Caco-2 (cell line): ENCODE results near the gene VPS13D. TPM values are rescaled to one million over a fixed set of nuclear protein-coding genes. Genes with fewer than 3 reads are reported as not detected.

Experiments used
- Bru-seq: library from RNA; stranded (reverse); fragments of 400-500 nt; gene quantifications from one replicate; lab custom pipeline; 2021; lab: Mats Ljungman, UMichigan
- BruChase-seq, 2 experiments: library from RNA; stranded (reverse); fragments of 400-500 nt; gene quantifications; one replicate each; lab custom pipeline; 2021; lab: Mats Ljungman, UMichigan
- BruUV-seq: library from RNA; stranded (reverse); fragments of 400-500 nt; replicated peaks from 2 replicates; lab custom pipeline; 2021; lab: Mats Ljungman, UMichigan
- CTCF ChIA-PET: fragments of 300-600 bp; sonication (Branson Sonifier 250); formaldehyde crosslinking; loops from one replicate; lab custom pipeline; 2022; ENCODE audit warnings: antibody characterized with exemption; lab: Charles Lee
- POLR2A ChIA-PET: fragments of 300-600 bp; sonication (Branson Sonifier 250); formaldehyde crosslinking; loops from one replicate; lab custom pipeline; 2022; ENCODE audit warnings: antibody characterized with exemption; lab: Charles Lee
- DNase-seq, 2 experiments: peaks; one replicate each; pipeline versions ENCODE4 v3.0.0 to v3.0.0-alpha.2; 2020 to 2022
- H3K27me3 ChIP-seq: replicated peaks from 2 replicates; pipeline ENCODE4 v1.6.0; 2011; ENCODE audit warnings: low read length; ENCODE audit not compliant: control insufficient read depth, insufficient read depth
- H3K36me3 ChIP-seq: 2 replicates; pipeline ENCODE4 v1.5.1; 2011; ENCODE audit warnings: low read length; ENCODE audit not compliant: control insufficient read depth, insufficient read depth
- H3K4me1 ChIP-seq: fragments of 250-450 bp; sonication (Bioruptor Pico); 2 replicates; pipeline ENCODE4 v1.5.1; 2020; ENCODE audit warnings: mild to moderate bottlenecking
- H3K4me3 ChIP-seq: 2 replicates; pipeline ENCODE4 v1.5.1; 2011; ENCODE audit warnings: low read depth, mild to moderate bottlenecking, control low read depth, low read length
- H3K9me3 ChIP-seq: fragments of 250-450 bp; sonication (Bioruptor Pico); 2 replicates; pipeline ENCODE4 v1.5.1; 2020; ENCODE audit warnings: mild to moderate bottlenecking, moderate library complexity
- H3K27ac Mint-ChIP-seq: one replicate; pipeline ENCODE4 v1.8.0; 2022; ENCODE audit warnings: mixed read lengths; ENCODE audit not compliant: unreplicated experiment
- H3K27me3 Mint-ChIP-seq: one replicate; pipeline ENCODE4 v1.8.0; 2022; ENCODE audit warnings: mixed read lengths; ENCODE audit not compliant: insufficient read depth, unreplicated experiment
- H3K36me3 Mint-ChIP-seq: one replicate; pipeline ENCODE4 v1.8.0; 2022; ENCODE audit warnings: mild to moderate bottlenecking, mixed read lengths; ENCODE audit not compliant: insufficient read depth, unreplicated experiment
- H3K4me1 Mint-ChIP-seq: one replicate; pipeline ENCODE4 v1.8.0; 2022; ENCODE audit warnings: low read depth, mixed read lengths; ENCODE audit not compliant: unreplicated experiment
- H3K4me3 Mint-ChIP-seq: one replicate; pipeline ENCODE4 v1.8.0; 2022; ENCODE audit warnings: mild to moderate bottlenecking, moderate library complexity, mixed read lengths; ENCODE audit not compliant: unreplicated experiment
- H3K9me3 Mint-ChIP-seq: one replicate; pipeline ENCODE4 v1.8.0; 2022; ENCODE audit warnings: mixed read lengths; ENCODE audit not compliant: unreplicated experiment
- intact Hi-C: fragments of 100-400 bp; cut with micrococcal nuclease; formaldehyde crosslinking; loops from one replicate; pipeline ENCODE4 v1.10.0; 2022; ENCODE audit not compliant: unreplicated experiment
- long read RNA-seq: library from polyadenylated mRNA; stranded (forward); transcript quantifications from one replicate; pipeline ENCODE4 v2.0.0, GENCODE V29; 2022
- total RNA-seq: library from RNA; stranded (reverse); gene quantifications from 2 replicates; pipeline ENCODE4 v1.2.3, GENCODE V29; 2022
- TF ChIP-seq, protein P1 (sequence below), 2 experiments: fragments of 200-600 bp in 1 of 2; IDR thresholded peaks; 1 replicate in 1 of 2; 2 replicates in 1 of 2; pipeline versions ENCODE4 v1.5.1 to v1.8.0; 2011 to 2022; ENCODE audit warnings: antibody characterized with exemption in 1 of 2, control low read depth in 1 of 2, inconsistent platforms in 1 of 2, low read depth in 1 of 2, low read length in 1 of 2, mild to moderate bottlenecking in 1 of 2, moderate library complexity in 1 of 2; ENCODE audit not compliant: insufficient read depth in 1 of 2, severe bottlenecking in 1 of 2, unreplicated experiment in 1 of 2

Gene VPS13D
- total RNA-seq (22.7 and 25.6 TPM in 2 replicates), Bru-seq, nascent RNA (percentile 66 among the genes with signal in this experiment), BruChase-seq, experiment 1, labeled RNA remaining after a 2-hour chase (percentile 67 among the genes with signal in this experiment), BruChase-seq, experiment 2, labeled RNA remaining after a 6-hour chase (percentile 70 among the genes with signal in this experiment)
- long read RNA-seq, partial matches to known transcripts, result 4 of 6 reads
- long read RNA-seq, other reads (novel, unspliced or antisense), result 2 of 6 reads

DNA sequence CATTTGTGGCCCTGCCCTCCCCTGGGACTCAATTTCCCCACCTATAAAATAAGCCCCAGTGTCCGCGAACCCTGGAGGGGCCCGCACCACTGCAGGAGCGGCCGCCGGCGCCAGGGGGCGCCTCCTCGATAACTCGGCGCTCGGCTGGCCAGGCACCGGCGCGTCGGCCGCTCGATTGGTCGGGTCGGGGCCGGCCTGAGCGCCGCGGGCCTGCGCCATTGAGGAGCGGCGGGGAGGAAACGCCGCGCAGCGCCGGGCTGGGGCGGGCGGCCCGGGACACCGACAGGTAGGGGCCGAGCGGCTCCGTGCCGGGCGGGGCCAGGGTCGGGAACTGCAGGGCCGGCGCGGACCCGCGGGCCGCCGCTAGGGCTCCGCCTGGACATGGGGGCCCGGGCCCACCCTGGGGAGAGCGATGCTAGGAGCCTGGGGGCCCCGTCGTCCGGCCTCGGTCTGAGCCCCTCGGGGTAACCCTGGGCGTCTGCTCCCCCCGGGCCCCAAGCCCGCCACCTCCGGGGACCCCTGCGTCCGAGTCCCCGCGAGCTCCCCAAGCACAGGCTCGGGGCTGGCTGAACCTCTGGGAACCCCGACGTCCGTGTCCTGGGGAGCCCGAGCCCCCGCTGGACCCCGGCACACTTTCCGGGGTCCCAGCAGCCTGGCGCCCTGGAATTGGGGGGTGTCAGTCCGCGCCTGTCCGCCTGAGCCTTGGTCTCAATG lies at the start of gene VPS13D:
Gene VPS13D, plus strand, starts transcription at position 196 of the 714 bp plus-strand sequence. CDS start 4,237 bp downstream, outside the sequence.
- peak; percentile 68 to 87 for DNase-seq
- peak within 1 kb of the TSS; percentile 75 for H3K27ac Mint-ChIP-seq
- no peaks in the 10 kb centered on the region for H3K27me3 Mint-ChIP-seq
- Histone ChIP-seq H3K27me3 (no peaks in the 10 kb centered on the region), H3K9me3 (no peaks in the 10 kb centered on the region), H3K4me3 (peak within 1 kb of the TSS; percentile 83), H3K4me1 (peaks cover 8% of the 10 kb centered on the region), H3K36me3 (no peaks in the 10 kb centered on the region)
- CTCF ChIA-PET, result no interaction called here
- intact Hi-C loops, result no loop called here
- H3K9me3 Mint-ChIP-seq, result no peaks in the 10 kb centered on the region
- H3K4me1 Mint-ChIP-seq, result no peaks in the 10 kb centered on the region
- POLR2A ChIA-PET, result no interaction called here
- TF ChIP-seq, protein P1, sequence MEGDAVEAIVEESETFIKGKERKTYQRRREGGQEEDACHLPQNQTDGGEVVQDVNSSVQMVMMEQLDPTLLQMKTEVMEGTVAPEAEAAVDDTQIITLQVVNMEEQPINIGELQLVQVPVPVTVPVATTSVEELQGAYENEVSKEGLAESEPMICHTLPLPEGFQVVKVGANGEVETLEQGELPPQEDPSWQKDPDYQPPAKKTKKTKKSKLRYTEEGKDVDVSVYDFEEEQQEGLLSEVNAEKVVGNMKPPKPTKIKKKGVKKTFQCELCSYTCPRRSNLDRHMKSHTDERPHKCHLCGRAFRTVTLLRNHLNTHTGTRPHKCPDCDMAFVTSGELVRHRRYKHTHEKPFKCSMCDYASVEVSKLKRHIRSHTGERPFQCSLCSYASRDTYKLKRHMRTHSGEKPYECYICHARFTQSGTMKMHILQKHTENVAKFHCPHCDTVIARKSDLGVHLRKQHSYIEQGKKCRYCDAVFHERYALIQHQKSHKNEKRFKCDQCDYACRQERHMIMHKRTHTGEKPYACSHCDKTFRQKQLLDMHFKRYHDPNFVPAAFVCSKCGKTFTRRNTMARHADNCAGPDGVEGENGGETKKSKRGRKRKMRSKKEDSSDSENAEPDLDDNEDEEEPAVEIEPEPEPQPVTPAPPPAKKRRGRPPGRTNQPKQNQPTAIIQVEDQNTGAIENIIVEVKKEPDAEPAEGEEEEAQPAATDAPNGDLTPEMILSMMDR (IDR thresholded peaks at IDR 0.05; ENCODE audit: insufficient read depth in 1 of 2, low read depth in 1 of 2, low read length in 1 of 2, severe bottlenecking in 1 of 2, unreplicated experiment in 1 of 2), result peak; percentile 81 to 86
- peaks cover 3% of the 10 kb centered on the region for H3K36me3 Mint-ChIP-seq
- BruUV-seq, result no TSS peak
- peak within 1 kb of the TSS; percentile 76 for H3K4me3 Mint-ChIP-seq

GRCh38 chr1:12180315-12180714 lies 49.5 kb upstream of the VPS13D start:
- intact Hi-C loops, result no loop called here
- H3K27ac Mint-ChIP-seq, result no peak overlapping the region
- DNase-seq, result peak in 1 of 2 experiments; percentile 38

GRCh38 chr1:12180903-12181302 lies 48.9 kb upstream of the VPS13D start:
- TF ChIP-seq, protein P1 (IDR thresholded peaks at IDR 0.05; ENCODE audit: insufficient read depth in 1 of 2, low read depth in 1 of 2, low read length in 1 of 2, severe bottlenecking in 1 of 2, unreplicated experiment in 1 of 2), result no peak
- POLR2A ChIA-PET, result no interaction called here
- Mint-ChIP-seq H3K27me3 (no peaks in the 10 kb centered on the region), H3K9me3 (no peaks in the 10 kb centered on the region), H3K36me3 (no peaks in the 10 kb centered on the region), H3K4me3 (no peak overlapping the region), H3K27ac (no peak overlapping the region), H3K4me1 (peaks cover 7% of the 10 kb centered on the region)
- intact Hi-C loops, result no loop called here
- Histone ChIP-seq H3K36me3 (no peaks in the 10 kb centered on the region), H3K9me3 (no peaks in the 10 kb centered on the region), H3K27me3 (no peaks in the 10 kb centered on the region), H3K4me1 (no peaks in the 10 kb centered on the region), H3K4me3 (no peak overlapping the region)
- CTCF ChIA-PET, result interaction anchor here (0.5 kb wide), 1 partner anchor 33 kb away, joined by 3 read pairs; no protein-coding TSS in a partner anchor
- no peak for DNase-seq
- BruUV-seq, result no TSS peak

More at GRCh38 chr1:12180315-12180714, 49.5 kb upstream of the VPS13D start:
- TF ChIP-seq, protein P1 (IDR thresholded peaks at IDR 0.05; ENCODE audit: insufficient read depth in 1 of 2, low read depth in 1 of 2, low read length in 1 of 2, severe bottlenecking in 1 of 2, unreplicated experiment in 1 of 2), result no peak
- Histone ChIP-seq H3K36me3 (no peaks in the 10 kb centered on the region), H3K27me3 (no peaks in the 10 kb centered on the region), H3K4me1 (no peaks in the 10 kb centered on the region), H3K4me3 (no peak overlapping the region), H3K9me3 (no peaks in the 10 kb centered on the region)
- no TSS peak for BruUV-seq
- ChIA-PET CTCF (no interaction called here), POLR2A (no interaction called here)
- no peaks in the 10 kb centered on the region for H3K9me3 Mint-ChIP-seq
- H3K4me1 Mint-ChIP-seq, result peaks cover 7% of the 10 kb centered on the region
- no peaks in the 10 kb centered on the region for H3K27me3 Mint-ChIP-seq
- no peak overlapping the region for H3K4me3 Mint-ChIP-seq
- H3K36me3 Mint-ChIP-seq, result no peaks in the 10 kb centered on the region
